SK-N-SH treated with all-trans-retinoic acid at 6 μM for 48 hours (cell line): ENCODE data around the gene MYH15.

Experiments
- GLIS3 ChIP-seq: fragments of 250-450 bp; sonication (Bioruptor Pico); IDR thresholded peaks from 2 replicates; pipeline ENCODE4 v1.5.0; 2020; ENCODE audit warnings: mild to moderate bottlenecking, moderate library complexity
- PATZ1 ChIP-seq: fragments of 250-450 bp; sonication (Bioruptor Pico); IDR thresholded peaks from 2 replicates; pipeline ENCODE4 v1.8.0; 2020; ENCODE audit warnings: mild to moderate bottlenecking, moderate library complexity, borderline replicate concordance
- RARB ChIP-seq: fragments of 250-450 bp; sonication (Bioruptor Pico); IDR thresholded peaks from 2 replicates; pipeline ENCODE4 v1.8.0; 2021; ENCODE audit warnings: mild to moderate bottlenecking, moderate library complexity

GRCh38 chr3:108527109-108527508 lies 16.7 kb upstream of the MYH15 start:
- TF ChIP-seq RARB (CRISPR knock-in tag) = no peak
- no peak for TF ChIP-seq PATZ1
- TF ChIP-seq GLIS3 = no peak
